Left hindlimb (tissue), 1 donor: ENCODE measurements around the gene NFATC4.
A peak's percentile ranks its signal among the peaks of the same experiment; 100 is the strongest.
"Not testable (repeated sequence)": the region's sequence is repeated elsewhere in the genome, so short reads cannot be mapped to it uniquely, and the experiment has no call there.

Experiments
- DNase-seq: peaks from one replicate; pipeline ENCODE4 v3.0.0-alpha.2; 2018

Gene NFATC4

DNA sequence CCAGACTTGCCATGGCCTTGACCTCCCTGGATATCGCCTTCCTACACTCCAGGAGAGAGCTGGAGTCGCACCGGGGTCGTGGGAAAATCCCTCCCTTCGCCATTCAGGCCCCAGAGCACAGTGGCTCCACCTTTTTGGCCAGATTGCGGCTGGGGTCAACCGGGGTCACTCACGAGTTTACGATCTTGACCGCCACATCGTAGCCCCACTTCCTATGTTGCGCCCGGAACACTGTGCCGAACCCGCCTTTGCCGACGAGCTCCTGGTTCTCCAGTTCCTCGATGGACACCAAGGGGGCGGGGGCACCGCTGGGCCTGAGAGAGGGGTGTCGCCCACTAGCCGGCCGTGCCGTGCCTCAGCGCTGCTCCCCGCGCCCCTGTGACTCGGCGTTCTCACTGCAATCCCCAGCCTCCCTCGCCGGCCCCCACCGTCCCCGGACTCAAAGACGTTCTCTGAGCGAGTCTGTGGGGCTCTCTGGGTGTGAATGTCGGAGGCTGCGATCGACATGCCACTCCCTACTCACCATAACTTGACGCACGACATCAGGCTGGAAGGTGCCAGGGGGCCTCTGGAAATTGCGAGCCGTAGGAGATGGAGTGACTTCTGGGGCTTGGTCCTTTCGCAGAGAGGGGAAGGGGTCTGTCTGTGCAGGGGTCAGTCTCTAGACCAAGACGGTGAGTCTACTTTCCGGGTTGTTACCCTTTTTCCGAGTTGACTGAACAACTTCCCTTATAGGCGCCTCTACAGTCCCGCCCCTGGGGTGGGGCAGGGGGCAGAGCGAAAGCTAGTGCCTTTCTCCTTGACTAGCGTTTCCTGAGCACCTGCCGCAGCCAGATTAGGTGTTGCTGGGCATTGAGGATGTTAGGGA lies 28.5 kb upstream of the NFATC4 start, which contains the start of gene RIPK3:
Gene RIPK3, minus strand, starts transcription at position 708 of the 868 bp plus-strand sequence. Its CDS starts 165 bp downstream, at position 543.
- DNase-seq = no peak

DNA sequence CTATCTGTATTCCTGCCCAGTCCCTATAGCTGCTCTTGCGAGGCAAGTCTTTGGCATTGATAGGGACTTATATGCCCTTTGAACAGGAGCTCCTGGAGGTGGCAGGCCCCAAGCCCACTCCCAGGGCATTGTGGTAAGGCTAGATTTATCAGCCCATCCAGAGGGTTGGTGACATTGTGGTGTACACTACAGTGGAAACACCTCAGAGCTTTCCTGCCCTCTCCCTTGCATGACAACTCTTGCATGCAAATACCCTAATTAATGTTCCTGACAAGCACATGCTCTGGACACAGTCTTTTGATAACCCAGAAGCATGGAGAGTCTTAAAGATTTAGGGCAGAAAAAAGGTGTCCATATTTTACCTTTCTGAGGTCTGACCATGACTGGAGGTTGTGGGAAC lies 27.4 kb upstream of the NFATC4 start:
- DNase-seq = no peak

DNA sequence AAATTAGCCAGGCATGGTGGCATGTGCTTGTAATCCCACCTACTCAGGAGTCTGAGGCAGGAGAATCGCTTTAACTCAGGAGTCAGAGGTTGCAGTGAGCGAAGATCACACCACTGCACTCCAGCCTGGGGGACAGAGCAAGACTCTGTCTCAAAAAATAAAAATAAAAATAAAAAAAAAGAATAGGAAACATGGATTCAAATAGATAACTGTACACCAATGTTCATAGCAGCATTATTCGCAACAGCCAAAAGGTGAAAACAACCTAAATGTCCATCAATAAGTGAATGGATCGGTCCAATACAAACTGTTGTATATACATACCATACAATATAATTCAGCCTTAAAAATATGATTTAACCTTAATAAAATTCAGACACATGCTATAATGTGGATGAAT lies 25.1 kb upstream of the NFATC4 start:
- no peak for DNase-seq

DNA sequence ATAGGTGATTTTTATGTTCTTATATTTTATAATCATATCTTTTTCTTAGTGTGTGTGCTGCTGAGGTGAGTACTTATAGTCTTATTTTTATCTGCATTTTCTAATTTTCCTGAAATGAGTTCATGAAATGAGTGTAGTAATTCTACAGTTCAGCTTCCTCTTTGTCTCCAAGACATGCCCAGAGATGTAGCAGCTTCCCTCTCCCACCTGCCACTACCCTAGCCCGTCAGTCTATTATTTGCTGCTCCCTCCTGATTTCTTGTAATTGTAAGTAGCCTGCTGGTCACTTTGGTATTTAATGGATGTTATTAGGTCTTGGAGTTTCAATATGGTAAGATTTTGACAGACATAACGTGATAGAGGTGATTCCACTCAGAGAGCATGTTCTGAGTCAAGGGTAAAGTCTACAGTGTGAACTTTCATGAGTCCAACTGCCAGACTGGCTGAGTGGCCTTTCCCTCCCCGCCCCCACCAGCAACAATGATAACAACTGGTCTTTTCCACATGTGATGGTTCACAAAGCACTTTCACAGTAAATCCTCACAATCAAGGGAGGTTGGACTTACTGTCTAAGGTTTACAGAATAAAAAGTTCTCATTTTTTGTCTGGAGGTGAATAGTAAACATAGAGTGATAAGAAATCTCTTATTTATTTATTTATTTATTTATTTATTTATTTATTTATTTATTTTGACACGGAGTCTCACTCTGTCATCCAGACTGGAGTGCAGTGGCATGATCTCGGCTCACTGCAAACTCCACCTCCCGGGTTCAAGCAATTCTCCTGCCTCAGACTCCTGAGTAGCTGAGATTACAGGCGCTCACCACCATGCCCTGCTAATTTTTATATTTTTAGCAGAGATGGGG lies 24.0 kb upstream of the NFATC4 start:
- no peak for DNase-seq

DNA sequence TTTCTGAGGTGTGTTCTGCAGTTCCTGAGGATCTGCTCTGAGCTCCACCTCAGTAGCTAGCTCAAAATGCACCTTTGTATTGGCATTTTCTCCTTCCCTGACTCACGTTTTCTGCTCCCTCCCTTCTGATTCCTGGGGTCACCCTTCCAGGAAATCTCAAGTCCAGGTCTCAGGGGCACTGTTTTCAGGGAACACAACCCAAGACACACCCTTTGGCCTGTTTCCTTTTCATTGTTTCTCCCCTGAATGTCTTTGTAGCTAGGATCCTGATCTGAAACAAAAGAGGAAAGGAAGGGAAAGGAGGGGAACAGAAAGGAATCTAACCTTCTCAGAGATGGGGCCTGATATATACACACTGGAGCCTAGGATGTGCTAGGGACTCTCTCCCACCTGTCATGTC lies 20.9 kb upstream of the NFATC4 start:
- DNase-seq = no peak

DNA sequence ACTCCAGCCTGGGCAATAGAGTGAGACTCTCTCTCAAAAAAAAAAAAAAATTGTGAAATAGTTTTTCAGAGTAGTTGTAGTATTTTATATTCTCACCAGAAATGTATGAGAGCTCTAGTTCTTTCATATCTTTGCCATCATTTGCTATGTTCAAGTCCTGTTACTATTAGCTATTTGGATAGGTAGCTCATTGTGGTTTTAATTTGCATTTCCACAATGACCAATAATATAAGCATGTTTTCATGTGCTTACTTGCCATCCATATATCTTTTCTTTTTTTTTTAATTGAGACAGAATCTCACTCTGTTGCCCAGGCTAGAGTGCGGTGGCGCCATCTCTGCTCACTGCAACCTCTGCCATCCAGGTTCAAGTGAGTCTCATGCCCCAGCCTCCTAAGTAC lies 19.8 kb upstream of the NFATC4 start:
- no peak for DNase-seq

DNA sequence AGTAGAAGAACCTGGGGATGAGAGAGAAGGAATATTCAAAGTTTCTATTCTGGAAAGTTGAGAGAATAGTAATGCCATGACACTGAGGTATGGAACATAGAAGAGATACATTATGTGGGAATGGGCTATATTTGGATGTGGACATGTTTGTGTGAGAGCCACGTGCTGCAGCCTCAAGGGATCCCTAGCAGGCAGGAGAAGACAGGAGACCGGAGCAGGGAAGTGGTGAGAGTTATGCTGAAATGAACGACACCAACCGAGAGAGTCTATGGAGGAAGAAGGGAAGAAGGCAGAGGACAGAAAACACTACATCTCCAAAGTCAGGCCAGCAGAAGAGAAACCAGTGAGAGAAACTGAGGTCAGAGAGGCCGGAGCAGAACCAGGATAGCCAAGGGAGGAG lies 18.2 kb upstream of the NFATC4 start:
- DNase-seq = no peak

DNA sequence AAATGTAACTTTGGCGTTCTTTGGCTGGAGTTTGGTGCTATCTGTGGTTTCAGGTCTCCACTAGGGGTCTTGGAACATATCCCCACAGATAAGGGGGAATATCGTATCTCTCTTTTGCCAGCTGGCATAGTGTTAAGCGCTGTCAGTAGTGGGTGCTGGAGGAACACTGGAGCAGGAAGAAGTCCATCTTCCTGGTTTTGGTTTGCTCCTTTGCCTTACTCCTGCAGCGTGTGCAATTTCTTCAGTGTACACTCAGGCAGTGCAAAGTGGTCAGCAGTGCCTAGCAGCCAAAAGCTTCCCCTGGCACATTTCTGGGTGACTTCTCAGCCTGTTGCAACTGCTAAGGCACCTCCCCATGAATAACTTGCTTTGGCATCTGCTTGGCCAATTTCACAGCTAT lies 16.5 kb upstream of the NFATC4 start:
- no peak for DNase-seq

DNA sequence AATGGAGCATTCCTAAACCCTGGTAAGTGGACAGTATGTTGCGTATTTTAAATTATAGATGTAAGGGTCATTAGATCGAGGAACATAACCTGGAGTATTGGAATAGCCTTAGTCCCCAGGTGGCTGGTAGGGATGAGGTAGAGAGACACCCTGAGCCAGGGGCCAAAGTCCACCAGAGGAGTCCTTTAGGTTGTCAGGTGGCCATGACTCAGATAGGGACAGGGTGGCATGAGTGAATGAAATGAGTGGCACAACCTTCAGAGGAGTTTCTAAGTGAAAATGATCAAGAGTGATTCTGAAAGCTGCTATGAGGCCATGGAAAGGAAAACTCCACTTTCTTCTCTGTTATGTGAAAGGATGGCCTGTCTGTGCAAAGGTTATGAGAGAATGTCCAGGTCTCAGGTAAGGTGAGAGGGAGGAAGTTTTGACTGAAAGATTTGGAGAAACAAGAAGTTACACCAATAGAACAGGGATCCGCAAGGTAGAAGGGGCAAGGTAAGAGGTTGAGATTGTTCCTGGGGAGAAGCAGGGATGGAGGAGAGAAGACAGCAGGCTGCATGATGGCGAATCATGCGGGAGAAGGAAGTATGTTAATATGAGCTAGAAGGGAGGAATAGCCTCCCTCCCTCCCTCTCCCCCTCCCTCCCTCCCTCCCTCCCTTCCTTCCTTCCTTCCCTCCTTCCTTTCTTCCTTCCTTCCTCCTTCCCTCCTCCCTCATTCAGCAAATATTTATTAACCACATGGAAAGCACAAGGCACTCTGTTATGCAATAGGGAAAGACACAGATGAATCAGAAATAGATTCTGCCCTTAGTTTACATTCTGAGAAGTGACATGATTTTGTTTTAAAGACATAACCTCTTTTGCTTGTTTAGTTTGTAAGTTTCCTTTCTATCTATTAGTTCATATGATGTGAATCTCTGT lies 14.2 kb upstream of the NFATC4 start:
- no peak for DNase-seq

DNA sequence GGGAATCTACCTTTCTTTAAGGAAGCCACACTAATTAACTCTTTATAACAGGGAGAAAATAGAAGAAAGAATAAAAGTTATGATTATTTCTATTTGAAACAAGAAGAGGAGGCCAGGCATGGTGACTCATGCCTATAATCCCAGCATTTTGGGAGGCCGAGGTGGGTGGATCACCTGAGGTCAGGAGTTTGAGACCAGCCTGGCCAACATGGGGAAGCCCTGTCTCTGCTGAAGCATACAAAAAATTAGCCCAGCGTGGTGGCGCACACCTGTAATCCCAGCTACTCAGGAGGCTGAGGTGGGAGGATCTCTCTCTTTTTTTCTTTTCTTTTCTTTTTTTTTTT lies 13.5 kb upstream of the NFATC4 start:
- DNase-seq = not testable (repeated sequence)

DNA sequence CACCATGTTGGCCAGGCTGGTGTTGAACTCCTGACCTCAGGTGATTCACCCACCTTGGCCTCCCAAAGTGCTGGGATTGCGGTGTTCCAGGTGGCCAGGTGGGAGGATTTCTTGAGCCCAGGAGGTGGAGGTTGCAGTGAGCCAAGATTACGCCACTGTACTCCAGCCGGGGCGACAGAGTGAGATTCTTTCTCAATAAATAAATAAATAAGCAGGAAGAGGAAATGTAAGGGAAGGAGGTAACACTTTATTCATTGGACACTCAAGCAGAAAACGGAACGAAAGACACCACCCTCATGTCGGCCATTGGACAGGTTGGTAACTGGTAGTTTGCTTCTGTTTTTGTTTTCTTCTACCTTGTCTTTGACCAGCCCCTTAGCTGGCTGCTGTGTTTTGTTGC lies 13.0 kb upstream of the NFATC4 start:
- no peak for DNase-seq

DNA sequence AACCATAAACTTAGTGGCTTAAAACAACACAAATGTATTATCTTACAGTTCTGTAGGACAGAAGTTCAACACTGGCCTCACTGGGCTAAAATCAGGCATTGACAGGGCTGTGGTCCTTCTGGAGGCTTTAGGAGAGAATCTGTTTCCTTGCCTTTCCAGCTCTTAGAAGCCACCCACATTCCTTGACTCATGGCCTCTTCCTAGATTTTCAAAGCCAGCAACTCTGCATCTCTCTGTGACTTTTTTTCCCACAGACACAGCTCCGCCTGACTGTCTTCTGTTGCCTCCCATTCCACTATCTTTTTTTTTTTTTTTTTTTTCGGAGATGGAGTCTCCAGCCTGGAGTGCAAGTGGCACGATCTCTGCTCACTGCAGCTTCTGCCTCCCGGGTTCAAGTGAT lies 11.8 kb upstream of the NFATC4 start:
- DNase-seq = no peak

DNA sequence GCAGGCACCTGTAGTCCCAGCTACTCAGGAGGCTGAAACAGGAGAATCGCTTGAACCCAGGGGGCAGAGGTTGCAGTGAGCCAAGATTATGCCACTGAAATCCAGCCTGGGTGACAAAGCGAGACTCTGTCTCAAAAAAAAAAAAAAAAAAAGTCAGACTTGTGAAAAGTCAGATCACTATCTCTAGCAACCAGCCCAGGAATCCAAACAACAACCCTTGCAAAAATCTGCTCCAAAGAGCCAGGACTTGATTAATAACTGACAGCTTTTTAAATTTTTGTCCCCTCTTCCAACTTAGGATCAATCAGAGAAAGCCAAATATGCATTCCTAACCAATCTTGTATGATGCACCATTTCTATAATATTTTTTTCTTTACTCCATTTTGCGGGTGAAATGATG lies 7.7 kb upstream of the NFATC4 start:
- DNase-seq = no peak

DNA sequence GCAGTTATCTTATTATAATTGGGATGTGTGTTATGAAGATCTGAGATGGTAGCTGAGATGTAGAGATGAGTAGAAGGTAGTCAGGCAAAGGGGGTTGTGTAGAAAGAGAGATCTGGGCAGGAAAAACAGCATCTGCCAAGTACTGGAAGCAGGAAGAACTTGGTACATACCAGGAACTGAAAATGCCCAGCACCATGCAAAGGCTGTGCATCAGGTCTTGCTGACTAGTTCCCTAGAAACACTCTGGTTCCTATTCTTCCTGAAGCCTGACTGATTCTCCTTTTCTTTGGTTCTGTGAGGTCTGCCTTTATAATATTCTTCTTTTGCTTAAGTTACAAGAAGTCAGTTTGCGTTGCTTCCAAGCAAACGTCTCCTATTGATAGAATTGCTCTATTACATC lies 6.7 kb upstream of the NFATC4 start:
- DNase-seq = no peak

DNA sequence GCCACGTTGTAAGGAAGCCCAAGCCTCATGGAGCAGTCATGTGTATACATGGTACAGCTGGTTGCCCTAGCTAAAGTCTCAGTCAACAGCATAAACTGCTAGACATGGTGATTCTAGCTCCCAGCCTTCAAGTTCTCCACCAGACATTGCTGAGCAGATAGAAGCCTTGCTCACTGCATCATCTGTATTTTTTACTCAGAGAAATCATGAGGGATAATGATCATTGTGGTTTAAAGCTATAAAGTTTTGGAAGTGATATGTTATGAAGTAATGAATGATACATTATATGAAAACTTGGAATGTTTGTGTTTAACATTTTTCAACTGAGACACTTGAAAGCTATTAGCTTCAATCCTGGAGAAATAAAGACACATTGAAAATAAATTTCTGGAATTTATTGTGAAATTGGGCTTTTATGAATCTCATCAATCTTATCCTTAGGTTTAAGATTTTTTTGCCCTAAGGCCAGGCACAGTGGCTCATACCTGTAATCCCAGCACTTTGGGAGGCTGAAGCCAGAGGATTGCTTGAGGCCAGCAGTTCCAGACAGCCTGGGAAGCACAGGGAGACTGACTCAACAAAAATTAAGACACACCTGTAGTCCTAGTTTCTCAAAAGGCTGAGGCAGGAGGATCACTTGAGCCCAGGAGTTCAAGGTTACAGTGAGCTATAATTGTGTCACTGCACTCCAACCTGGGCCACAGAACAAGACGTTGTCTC lies 5.6 kb upstream of the NFATC4 start:
- DNase-seq = no peak

DNA sequence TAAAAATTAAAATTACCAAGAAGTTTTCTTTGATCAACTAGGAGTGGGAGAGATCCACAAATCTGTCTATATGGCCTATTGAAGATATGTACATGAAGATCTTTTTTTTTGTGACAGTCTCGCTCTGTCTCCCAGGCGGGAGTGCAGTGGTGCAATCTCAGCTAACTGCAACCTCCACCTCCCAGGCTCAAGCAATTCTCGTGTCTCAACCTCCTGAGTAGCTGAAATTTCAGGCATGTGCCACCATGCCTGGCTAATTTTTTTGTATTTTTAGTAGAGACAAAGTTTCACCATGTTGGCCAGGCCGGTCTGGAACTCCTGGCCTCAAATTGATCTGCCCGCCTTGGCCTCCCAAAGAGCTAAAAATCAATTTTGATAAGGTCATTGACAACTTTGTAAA lies 4.6 kb upstream of the NFATC4 start:
- no peak for DNase-seq

DNA sequence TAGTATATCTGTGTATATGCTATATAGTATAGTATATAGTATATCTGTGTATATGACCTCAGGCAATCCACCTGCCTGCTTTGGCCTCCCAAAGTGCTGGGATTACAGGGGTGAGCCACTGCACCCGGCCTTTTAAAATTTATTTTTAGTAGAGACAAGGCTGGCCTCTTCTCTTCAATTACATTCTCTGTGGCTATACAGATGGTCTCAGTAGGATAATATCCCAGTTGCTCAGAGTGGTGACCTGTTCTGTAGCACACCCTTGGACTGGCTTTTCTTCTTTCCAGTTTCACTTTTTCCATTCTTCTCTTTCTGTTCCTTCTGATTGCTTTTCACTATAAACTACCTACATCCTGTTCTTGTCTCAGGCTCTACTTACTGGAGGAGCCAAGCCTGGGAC lies 3.1 kb upstream of the NFATC4 start:
- no peak for DNase-seq

DNA sequence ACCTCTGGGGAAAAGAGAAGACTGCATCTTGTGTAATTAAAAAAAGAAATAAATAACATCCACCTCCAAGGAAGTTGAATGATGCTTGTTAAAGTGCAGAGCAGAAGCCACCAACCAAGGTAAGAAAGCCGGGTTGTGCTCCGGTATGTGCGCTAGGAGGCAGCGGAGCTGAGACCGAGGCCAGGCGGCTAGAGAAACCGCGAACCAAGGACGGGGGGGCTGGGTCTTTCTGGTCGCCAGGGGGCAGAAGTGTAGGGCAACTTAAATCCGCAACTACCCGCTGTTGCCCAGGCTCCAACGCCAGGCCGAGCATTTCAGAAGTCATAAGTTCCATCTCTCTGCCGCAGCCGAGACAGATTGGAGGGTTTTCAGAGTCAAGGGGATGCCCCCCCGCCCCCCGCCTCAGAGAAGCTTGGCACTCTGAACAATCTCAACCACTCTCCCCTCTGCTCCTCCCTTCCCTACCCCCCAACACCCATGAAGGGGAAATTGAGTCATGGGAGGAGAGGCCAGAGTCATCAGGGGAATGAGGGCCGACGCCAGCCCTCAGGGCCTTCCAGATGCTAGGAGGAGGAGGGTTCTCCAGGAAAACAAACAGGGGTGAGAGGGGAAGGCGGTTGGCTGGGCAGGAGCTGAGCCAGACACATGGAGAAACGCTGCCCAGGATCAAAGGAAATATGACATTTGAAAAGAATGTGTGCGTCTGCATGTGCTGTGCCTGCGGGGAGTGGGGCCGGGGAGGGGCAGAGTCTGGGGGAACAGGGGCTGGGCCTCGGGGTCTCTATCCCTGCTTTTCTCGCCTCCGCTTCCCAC lies 2.2 kb upstream of the NFATC4 start:
- peak; percentile 90 for DNase-seq

DNA sequence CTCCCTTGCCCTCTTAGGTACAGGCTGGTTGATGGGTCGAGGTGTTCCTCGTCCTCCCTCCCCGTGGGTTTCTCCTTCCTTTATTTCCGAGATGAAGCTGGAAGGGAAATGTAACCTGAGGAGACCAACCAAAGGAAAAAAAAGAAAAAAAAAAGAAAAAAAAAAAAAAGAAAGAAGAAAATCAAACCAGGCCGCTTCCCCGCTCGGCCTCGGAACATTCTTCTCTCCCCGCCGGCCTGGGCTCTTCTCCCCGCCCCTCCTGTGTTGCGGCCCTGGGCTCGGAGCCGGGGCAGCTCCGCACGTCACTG lies 1.6 kb upstream of the NFATC4 start:
- DNase-seq = no peak

DNA sequence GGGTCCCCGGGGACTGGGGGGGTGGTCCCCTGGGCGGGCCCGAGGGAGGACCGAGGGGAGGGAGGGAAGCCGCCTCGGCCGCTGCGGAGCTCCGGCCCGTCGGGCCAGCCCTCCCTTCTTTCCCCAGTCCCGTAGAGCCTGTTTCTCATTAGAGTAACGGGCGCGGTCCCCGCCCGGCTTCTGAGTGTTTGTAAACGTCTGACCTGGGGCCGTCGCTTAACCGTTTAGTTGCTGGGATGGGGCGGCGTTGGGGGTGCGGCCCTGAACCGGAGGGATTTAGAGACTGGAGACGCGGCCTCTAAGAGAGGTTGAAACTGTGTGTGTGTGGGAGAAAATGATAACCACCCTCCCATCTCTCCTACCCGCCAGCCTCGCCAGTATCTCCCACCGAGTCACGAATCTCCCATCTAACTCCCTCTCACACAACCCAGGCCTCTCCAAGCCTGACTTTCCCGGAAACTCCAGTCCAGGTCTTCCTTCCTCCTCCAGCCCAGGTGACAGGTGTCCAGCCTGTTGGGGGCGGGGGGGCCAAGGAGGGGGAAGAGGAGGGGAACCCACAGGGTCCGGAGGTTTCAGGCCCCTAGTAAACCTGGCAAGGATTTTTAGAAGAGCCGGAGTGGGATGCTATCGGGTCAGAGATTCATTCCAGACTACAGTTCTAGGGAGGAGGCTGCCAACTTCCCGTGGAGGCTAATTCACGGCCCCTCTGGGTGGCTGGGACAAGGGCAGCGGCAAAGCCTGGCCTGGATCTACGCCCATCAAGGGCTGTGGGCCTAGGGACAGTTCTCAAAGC lies 1.1 kb upstream of the NFATC4 start:
- peak; percentile 96 for DNase-seq

DNA sequence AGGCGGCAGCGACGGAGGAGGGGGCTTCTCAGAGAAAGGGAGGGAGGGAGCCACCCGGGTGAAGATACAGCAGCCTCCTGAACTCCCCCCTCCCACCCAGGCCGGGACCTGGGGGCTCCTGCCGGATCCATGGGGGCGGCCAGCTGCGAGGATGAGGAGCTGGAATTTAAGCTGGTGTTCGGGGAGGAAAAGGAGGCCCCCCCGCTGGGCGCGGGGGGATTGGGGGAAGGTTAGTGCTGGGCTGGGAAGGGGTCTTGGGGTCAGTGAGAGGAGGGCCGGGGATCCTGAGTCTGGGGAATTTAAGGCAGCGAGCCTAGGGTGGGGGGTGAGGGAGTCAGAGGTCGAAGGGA lies 203 bp downstream of the NFATC4 start:
- DNase-seq = no peak
